OCI-LY7 (cell line): ENCODE results near the gene CDKAL1.

Experiments
- EZH2phosphoT487 ChIP-seq: fragments of 200-600 bp; sonication (generic); IDR thresholded peaks from 2 replicates; pipeline ENCODE4 v1.6.1; 2018; ENCODE audit warnings: low read depth, borderline replicate concordance, mild to moderate bottlenecking, mixed run types, antibody characterized with exemption, low read length, moderate library complexity, mixed read lengths
- TF ChIP-seq, protein P1 (sequence below): fragments of 200-600 bp; sonication (generic); conservative IDR thresholded peaks from 2 replicates; pipeline ENCODE4 v1.5.1; 2014; ENCODE audit warnings: mild to moderate bottlenecking, antibody characterized with exemption, low read length, moderate library complexity, mixed read lengths

DNA sequence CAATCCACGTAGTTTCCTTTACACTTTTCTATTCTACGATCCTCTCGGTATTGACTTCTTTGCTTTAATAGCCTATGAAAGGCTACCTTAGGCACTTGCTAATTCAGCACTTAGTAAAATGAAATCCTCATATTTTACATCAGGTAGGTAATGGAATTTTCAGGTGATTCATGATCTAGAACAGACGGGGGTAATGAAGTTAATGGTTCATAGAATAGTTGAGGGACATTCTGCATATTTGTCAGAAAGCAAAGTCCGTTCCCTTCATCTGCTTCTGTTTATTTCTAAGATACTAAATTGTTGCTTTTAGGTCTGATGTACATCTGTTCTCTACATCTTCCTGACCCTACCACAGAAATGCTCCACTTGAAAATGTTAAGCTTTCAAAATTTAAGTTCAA lies 431.7 kb downstream of the CDKAL1 start:
- no peak for TF ChIP-seq EZH2phosphoT487
- TF ChIP-seq, protein P1, sequence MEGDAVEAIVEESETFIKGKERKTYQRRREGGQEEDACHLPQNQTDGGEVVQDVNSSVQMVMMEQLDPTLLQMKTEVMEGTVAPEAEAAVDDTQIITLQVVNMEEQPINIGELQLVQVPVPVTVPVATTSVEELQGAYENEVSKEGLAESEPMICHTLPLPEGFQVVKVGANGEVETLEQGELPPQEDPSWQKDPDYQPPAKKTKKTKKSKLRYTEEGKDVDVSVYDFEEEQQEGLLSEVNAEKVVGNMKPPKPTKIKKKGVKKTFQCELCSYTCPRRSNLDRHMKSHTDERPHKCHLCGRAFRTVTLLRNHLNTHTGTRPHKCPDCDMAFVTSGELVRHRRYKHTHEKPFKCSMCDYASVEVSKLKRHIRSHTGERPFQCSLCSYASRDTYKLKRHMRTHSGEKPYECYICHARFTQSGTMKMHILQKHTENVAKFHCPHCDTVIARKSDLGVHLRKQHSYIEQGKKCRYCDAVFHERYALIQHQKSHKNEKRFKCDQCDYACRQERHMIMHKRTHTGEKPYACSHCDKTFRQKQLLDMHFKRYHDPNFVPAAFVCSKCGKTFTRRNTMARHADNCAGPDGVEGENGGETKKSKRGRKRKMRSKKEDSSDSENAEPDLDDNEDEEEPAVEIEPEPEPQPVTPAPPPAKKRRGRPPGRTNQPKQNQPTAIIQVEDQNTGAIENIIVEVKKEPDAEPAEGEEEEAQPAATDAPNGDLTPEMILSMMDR, result no peak
